Measurements from ENCODE around the gene ANGPTL4. TPM values are rescaled to one million over a fixed set of nuclear protein-coding genes. Genes with fewer than 3 reads are reported as not detected.

ANGPTL4 gene
- total and polyA plus RNA-seq, 2 of the 13 experiments (the other 11 are each of a cell fraction or from before 2014, with no cell fraction given): 0.80 to 21.7 TPM

DNA sequence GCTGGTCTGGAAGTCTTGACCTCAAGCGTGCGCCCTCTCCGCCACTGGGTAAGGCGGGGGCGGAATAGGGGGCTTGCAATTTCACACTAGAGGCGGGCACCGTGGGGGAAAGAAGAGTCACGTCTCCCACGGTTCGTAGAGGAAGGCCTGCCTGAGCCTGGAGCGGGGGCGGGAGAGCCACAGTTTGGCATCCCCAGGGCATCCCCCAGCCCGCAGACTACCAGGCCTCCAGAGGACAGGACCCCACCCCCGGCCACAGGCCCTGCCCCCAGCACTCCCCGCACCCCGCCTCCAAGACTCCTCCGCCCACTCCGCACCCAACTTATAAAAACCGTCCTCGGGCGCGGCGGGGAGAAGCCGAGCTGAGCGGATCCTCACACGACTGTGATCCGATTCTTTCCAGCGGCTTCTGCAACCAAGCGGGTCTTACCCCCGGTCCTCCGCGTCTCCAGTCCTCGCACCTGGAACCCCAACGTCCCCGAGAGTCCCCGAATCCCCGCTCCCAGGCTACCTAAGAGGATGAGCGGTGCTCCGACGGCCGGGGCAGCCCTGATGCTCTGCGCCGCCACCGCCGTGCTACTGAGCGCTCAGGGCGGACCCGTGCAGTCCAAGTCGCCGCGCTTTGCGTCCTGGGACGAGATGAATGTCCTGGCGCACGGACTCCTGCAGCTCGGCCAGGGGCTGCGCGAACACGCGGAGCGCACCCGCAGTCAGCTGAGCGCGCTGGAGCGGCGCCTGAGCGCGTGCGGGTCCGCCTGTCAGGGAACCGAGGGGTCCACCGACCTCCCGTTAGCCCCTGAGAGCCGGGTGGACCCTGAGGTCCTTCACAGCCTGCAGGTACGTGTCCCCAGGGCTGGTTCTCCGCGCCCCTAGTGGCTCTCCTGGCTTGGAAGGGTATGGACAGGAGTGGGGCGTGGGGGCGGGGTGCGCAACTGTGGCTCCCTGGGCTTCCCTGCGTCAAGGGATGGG lies at the start of gene ANGPTL4 (continued):
- TF ChIP-seq, protein P1, sequence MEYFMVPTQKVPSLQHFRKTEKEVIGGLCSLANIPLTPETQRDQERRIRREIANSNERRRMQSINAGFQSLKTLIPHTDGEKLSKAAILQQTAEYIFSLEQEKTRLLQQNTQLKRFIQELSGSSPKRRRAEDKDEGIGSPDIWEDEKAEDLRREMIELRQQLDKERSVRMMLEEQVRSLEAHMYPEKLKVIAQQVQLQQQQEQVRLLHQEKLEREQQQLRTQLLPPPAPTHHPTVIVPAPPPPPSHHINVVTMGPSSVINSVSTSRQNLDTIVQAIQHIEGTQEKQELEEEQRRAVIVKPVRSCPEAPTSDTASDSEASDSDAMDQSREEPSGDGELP (IDR thresholded peaks at IDR 0.05; ENCODE audit: borderline replicate concordance, low read depth): peak; percentile 86; the same call in 1 of the 2 replicates
- TF ChIP-seq MTF2 (CRISPR knock-in tag; IDR thresholded peaks at IDR 0.05; ENCODE audit: borderline replicate concordance): no peak; the same call in 1 of the 2 replicates
- no peak for TF ChIP-seq ZBTB21 (CRISPR knock-in tag; IDR thresholded peaks at IDR 0.05)
- TF ChIP-seq CC2D1A (CRISPR knock-in tag; IDR thresholded peaks at IDR 0.05): no peak
- no peak for TF ChIP-seq ARID2 (CRISPR knock-in tag; IDR thresholded peaks at IDR 0.05; ENCODE audit: borderline replicate concordance)
- TF ChIP-seq RBM39 (IDR thresholded peaks at IDR 0.05; ENCODE audit: low read depth, low read length, poor library complexity, severe bottlenecking): no peak
- no peak for TF ChIP-seq SYNCRIP (IDR thresholded peaks at IDR 0.05; ENCODE audit: insufficient read depth, low read depth, low read length)
- no peak for TF ChIP-seq YEATS4 (CRISPR knock-in tag; IDR thresholded peaks at IDR 0.05; ENCODE audit: borderline replicate concordance)
- TF ChIP-seq, protein P2, sequence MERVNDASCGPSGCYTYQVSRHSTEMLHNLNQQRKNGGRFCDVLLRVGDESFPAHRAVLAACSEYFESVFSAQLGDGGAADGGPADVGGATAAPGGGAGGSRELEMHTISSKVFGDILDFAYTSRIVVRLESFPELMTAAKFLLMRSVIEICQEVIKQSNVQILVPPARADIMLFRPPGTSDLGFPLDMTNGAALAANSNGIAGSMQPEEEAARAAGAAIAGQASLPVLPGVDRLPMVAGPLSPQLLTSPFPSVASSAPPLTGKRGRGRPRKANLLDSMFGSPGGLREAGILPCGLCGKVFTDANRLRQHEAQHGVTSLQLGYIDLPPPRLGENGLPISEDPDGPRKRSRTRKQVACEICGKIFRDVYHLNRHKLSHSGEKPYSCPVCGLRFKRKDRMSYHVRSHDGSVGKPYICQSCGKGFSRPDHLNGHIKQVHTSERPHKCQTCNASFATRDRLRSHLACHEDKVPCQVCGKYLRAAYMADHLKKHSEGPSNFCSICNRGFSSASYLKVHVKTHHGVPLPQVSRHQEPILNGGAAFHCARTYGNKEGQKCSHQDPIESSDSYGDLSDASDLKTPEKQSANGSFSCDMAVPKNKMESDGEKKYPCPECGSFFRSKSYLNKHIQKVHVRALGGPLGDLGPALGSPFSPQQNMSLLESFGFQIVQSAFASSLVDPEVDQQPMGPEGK (CRISPR knock-in tag; IDR thresholded peaks at IDR 0.05): peak; percentile 57
- no peak for TF ChIP-seq ZNF652 (CRISPR knock-in tag; IDR thresholded peaks at IDR 0.05; ENCODE audit: borderline replicate concordance, low read depth)
- TF ChIP-seq BHLHE40 (IDR thresholded peaks at IDR 0.05; ENCODE audit: low read length): no peak
- TF ChIP-seq ZNF773 (CRISPR knock-in tag; IDR thresholded peaks at IDR 0.05; ENCODE audit: borderline replicate concordance): no peak
- peak; percentile 72; the same call in 1 of the 2 replicates for TF ChIP-seq ZNF572 (CRISPR knock-in tag; IDR thresholded peaks at IDR 0.05)
- TF ChIP-seq SCMH1 (CRISPR knock-in tag; IDR thresholded peaks at IDR 0.05; ENCODE audit: borderline replicate concordance): no peak
- TF ChIP-seq ZMYM2 (CRISPR knock-in tag; IDR thresholded peaks at IDR 0.05): 0 out of 2 replicates have a peak, but pooled peaks have one; percentile 52
- no peak for TF ChIP-seq NFE2L1 (CRISPR knock-in tag; IDR thresholded peaks at IDR 0.05; ENCODE audit: borderline replicate concordance)
- TF ChIP-seq CENPX (CRISPR knock-in tag; IDR thresholded peaks at IDR 0.05): no peak
- TF ChIP-seq, protein P3, sequence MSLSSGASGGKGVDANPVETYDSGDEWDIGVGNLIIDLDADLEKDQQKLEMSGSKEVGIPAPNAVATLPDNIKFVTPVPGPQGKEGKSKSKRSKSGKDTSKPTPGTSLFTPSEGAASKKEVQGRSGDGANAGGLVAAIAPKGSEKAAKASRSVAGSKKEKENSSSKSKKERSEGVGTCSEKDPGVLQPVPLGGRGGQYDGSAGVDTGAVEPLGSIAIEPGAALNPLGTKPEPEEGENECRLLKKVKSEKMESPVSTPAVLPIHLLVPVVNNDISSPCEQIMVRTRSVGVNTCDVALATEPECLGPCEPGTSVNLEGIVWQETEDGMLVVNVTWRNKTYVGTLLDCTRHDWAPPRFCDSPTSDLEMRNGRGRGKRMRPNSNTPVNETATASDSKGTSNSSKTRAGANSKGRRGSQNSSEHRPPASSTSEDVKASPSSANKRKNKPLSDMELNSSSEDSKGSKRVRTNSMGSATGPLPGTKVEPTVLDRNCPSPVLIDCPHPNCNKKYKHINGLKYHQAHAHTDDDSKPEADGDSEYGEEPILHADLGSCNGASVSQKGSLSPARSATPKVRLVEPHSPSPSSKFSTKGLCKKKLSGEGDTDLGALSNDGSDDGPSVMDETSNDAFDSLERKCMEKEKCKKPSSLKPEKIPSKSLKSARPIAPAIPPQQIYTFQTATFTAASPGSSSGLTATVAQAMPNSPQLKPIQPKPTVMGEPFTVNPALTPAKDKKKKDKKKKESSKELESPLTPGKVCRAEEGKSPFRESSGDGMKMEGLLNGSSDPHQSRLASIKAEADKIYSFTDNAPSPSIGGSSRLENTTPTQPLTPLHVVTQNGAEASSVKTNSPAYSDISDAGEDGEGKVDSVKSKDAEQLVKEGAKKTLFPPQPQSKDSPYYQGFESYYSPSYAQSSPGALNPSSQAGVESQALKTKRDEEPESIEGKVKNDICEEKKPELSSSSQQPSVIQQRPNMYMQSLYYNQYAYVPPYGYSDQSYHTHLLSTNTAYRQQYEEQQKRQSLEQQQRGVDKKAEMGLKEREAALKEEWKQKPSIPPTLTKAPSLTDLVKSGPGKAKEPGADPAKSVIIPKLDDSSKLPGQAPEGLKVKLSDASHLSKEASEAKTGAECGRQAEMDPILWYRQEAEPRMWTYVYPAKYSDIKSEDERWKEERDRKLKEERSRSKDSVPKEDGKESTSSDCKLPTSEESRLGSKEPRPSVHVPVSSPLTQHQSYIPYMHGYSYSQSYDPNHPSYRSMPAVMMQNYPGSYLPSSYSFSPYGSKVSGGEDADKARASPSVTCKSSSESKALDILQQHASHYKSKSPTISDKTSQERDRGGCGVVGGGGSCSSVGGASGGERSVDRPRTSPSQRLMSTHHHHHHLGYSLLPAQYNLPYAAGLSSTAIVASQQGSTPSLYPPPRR (CRISPR knock-in tag; IDR thresholded peaks at IDR 0.05; ENCODE audit: borderline replicate concordance): peak; percentile 69
- no peak for TF ChIP-seq SOX13 (IDR thresholded peaks at IDR 0.05)
- no peak for TF ChIP-seq SOX13 (CRISPR knock-in tag; conservative IDR thresholded peaks at IDR 0.05 in 1 of 2, IDR thresholded peaks at IDR 0.05 in 1 of 2)
- no peak for TF ChIP-seq LCORL (IDR thresholded peaks at IDR 0.05)
- no peak; the same call in 1 of the 2 replicates for TF ChIP-seq LCORL (CRISPR knock-in tag; IDR thresholded peaks at IDR 0.05)
